ENCODE data around the gene UST. TPM values are rescaled to one million over a fixed set of nuclear protein-coding genes. Genes with fewer than 3 reads are reported as not detected.

Gene UST
- total RNA-seq, 1 experiment from 2014 or later = 32.1 TPM

DNA sequence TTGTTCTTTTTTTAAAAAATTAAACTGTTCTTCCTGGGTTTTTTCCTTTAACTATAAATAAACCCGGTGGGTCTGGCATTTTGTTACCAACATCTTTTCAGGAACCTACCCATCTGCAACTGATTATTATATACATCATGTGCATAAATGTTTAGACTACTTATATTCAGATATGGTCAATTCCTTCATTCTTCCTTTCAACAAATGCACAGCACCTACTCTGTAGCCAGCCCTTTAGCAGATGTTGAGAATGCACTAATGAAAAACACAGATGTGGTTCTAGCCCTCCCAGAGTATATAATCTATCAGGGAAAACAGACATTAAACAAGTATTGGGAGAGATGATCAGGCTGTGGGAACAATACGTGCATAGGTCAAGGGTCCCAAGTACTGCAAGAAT, 237.1 kb downstream of the UST start:
- DNase-seq (ENCODE audit: low spot score) (no peak), ATAC-seq (no peak)
- TF ChIP-seq GTF2I (CRISPR knock-in tag; conservative IDR thresholded peaks at IDR 0.05) = no peak
- TF ChIP-seq, protein P1, sequence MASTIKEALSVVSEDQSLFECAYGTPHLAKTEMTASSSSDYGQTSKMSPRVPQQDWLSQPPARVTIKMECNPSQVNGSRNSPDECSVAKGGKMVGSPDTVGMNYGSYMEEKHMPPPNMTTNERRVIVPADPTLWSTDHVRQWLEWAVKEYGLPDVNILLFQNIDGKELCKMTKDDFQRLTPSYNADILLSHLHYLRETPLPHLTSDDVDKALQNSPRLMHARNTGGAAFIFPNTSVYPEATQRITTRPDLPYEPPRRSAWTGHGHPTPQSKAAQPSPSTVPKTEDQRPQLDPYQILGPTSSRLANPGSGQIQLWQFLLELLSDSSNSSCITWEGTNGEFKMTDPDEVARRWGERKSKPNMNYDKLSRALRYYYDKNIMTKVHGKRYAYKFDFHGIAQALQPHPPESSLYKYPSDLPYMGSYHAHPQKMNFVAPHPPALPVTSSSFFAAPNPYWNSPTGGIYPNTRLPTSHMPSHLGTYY (CRISPR knock-in tag; IDR thresholded peaks at IDR 0.05) = no peak
- no peak for TF ChIP-seq JUN (CRISPR knock-in tag; IDR thresholded peaks at IDR 0.05)
- TF ChIP-seq, protein P2, sequence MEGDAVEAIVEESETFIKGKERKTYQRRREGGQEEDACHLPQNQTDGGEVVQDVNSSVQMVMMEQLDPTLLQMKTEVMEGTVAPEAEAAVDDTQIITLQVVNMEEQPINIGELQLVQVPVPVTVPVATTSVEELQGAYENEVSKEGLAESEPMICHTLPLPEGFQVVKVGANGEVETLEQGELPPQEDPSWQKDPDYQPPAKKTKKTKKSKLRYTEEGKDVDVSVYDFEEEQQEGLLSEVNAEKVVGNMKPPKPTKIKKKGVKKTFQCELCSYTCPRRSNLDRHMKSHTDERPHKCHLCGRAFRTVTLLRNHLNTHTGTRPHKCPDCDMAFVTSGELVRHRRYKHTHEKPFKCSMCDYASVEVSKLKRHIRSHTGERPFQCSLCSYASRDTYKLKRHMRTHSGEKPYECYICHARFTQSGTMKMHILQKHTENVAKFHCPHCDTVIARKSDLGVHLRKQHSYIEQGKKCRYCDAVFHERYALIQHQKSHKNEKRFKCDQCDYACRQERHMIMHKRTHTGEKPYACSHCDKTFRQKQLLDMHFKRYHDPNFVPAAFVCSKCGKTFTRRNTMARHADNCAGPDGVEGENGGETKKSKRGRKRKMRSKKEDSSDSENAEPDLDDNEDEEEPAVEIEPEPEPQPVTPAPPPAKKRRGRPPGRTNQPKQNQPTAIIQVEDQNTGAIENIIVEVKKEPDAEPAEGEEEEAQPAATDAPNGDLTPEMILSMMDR (IDR thresholded peaks at IDR 0.05) = no peak
- TF ChIP-seq, protein P3, sequence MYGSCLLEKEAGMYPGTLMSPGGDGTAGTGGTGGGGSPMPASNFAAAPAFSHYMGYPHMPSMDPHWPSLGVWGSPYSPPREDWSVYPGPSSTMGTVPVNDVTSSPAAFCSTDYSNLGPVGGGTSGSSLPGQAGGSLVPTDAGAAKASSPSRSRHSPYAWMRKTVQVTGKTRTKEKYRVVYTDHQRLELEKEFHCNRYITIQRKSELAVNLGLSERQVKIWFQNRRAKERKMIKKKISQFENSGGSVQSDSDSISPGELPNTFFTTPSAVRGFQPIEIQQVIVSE (CRISPR knock-in tag; IDR thresholded peaks at IDR 0.05; ENCODE audit: borderline replicate concordance) = no peak
- TF ChIP-seq, protein P4, sequence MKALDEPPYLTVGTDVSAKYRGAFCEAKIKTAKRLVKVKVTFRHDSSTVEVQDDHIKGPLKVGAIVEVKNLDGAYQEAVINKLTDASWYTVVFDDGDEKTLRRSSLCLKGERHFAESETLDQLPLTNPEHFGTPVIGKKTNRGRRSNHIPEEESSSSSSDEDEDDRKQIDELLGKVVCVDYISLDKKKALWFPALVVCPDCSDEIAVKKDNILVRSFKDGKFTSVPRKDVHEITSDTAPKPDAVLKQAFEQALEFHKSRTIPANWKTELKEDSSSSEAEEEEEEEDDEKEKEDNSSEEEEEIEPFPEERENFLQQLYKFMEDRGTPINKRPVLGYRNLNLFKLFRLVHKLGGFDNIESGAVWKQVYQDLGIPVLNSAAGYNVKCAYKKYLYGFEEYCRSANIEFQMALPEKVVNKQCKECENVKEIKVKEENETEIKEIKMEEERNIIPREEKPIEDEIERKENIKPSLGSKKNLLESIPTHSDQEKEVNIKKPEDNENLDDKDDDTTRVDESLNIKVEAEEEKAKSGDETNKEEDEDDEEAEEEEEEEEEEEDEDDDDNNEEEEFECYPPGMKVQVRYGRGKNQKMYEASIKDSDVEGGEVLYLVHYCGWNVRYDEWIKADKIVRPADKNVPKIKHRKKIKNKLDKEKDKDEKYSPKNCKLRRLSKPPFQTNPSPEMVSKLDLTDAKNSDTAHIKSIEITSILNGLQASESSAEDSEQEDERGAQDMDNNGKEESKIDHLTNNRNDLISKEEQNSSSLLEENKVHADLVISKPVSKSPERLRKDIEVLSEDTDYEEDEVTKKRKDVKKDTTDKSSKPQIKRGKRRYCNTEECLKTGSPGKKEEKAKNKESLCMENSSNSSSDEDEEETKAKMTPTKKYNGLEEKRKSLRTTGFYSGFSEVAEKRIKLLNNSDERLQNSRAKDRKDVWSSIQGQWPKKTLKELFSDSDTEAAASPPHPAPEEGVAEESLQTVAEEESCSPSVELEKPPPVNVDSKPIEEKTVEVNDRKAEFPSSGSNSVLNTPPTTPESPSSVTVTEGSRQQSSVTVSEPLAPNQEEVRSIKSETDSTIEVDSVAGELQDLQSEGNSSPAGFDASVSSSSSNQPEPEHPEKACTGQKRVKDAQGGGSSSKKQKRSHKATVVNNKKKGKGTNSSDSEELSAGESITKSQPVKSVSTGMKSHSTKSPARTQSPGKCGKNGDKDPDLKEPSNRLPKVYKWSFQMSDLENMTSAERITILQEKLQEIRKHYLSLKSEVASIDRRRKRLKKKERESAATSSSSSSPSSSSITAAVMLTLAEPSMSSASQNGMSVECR (CRISPR knock-in tag; IDR thresholded peaks at IDR 0.05; ENCODE audit: borderline replicate concordance) = no peak
- no peak for TF ChIP-seq CREM (CRISPR knock-in tag; IDR thresholded peaks at IDR 0.05)
- no peak for TF ChIP-seq JAZF1 (CRISPR knock-in tag; IDR thresholded peaks at IDR 0.05)
- no peak for TF ChIP-seq SMAD4 (CRISPR knock-in tag; IDR thresholded peaks at IDR 0.05)
- TF ChIP-seq, protein P5, sequence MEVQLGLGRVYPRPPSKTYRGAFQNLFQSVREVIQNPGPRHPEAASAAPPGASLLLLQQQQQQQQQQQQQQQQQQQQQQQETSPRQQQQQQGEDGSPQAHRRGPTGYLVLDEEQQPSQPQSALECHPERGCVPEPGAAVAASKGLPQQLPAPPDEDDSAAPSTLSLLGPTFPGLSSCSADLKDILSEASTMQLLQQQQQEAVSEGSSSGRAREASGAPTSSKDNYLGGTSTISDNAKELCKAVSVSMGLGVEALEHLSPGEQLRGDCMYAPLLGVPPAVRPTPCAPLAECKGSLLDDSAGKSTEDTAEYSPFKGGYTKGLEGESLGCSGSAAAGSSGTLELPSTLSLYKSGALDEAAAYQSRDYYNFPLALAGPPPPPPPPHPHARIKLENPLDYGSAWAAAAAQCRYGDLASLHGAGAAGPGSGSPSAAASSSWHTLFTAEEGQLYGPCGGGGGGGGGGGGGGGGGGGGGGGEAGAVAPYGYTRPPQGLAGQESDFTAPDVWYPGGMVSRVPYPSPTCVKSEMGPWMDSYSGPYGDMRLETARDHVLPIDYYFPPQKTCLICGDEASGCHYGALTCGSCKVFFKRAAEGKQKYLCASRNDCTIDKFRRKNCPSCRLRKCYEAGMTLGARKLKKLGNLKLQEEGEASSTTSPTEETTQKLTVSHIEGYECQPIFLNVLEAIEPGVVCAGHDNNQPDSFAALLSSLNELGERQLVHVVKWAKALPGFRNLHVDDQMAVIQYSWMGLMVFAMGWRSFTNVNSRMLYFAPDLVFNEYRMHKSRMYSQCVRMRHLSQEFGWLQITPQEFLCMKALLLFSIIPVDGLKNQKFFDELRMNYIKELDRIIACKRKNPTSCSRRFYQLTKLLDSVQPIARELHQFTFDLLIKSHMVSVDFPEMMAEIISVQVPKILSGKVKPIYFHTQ (CRISPR knock-in tag; IDR thresholded peaks at IDR 0.05) = no peak
- TF ChIP-seq, protein P6, sequence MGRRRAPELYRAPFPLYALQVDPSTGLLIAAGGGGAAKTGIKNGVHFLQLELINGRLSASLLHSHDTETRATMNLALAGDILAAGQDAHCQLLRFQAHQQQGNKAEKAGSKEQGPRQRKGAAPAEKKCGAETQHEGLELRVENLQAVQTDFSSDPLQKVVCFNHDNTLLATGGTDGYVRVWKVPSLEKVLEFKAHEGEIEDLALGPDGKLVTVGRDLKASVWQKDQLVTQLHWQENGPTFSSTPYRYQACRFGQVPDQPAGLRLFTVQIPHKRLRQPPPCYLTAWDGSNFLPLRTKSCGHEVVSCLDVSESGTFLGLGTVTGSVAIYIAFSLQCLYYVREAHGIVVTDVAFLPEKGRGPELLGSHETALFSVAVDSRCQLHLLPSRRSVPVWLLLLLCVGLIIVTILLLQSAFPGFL (CRISPR knock-in tag; IDR thresholded peaks at IDR 0.05; ENCODE audit: borderline replicate concordance) = no peak
- no peak for TF ChIP-seq ZNF121 (CRISPR knock-in tag; IDR thresholded peaks at IDR 0.05)
- TF ChIP-seq CREB1 (CRISPR knock-in tag; IDR thresholded peaks at IDR 0.05) = no peak
- Mint-ChIP-seq H3K36me3 (peaks cover 28% of the 10 kb centered on the region), H3K4me3 (no peak overlapping the region), H3K27me3 (ENCODE audit: low read depth) (no peaks in the 10 kb centered on the region), H3K4me1 (peaks cover 62% of the 10 kb centered on the region), H3K9me3 (no peaks in the 10 kb centered on the region), H3K27ac (no peak overlapping the region)
- ChIA-PET CTCF (no interaction called here), POLR2A (no interaction called here)

DNA sequence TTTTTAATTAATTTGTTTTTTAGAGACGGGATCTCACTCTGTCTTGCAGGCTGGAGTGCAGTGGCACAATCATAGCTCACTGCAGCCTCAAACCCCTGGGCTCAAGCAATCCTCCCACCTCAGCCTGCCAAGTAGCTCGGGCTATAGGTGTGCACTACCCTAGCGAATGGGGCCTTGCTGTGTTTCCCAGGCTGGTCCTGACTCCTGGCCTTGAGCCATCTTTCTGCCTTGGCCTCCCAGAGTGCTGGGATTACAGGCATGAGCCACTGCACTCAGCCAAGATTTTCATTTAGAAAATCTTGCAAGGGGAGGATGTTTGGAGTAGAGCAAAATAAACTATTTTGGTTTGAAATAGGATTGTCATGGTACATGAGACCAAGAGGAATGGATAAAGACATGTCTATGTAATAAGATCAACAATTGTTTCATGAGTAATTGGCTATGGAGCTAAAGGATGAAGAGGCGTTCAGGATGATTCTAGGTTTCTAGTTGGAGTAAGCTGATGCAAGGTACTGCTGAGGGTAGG, 237.8 kb downstream of the UST start:
- Mint-ChIP-seq H3K27me3 (ENCODE audit: low read depth) (no peaks in the 10 kb centered on the region), H3K36me3 (peaks cover 28% of the 10 kb centered on the region), H3K4me3 (no peak overlapping the region), H3K9me3 (no peaks in the 10 kb centered on the region), H3K4me1 (peaks cover 62% of the 10 kb centered on the region), H3K27ac (no peak overlapping the region)
- no peak for DNase-seq (ENCODE audit: low spot score)
- POLR2A ChIA-PET = no interaction called here
- no peak for ATAC-seq
- CTCF ChIA-PET = no interaction called here
- TF ChIP-seq RELA (CRISPR knock-in tag; IDR thresholded peaks at IDR 0.05; ENCODE audit: borderline replicate concordance) (no peak), ZNF121 (CRISPR knock-in tag; IDR thresholded peaks at IDR 0.05) (no peak), TEAD1 (CRISPR knock-in tag; IDR thresholded peaks at IDR 0.05) (no peak), SP1 (CRISPR knock-in tag; conservative IDR thresholded peaks at IDR 0.05) (no peak)
- TF ChIP-seq, protein P7, sequence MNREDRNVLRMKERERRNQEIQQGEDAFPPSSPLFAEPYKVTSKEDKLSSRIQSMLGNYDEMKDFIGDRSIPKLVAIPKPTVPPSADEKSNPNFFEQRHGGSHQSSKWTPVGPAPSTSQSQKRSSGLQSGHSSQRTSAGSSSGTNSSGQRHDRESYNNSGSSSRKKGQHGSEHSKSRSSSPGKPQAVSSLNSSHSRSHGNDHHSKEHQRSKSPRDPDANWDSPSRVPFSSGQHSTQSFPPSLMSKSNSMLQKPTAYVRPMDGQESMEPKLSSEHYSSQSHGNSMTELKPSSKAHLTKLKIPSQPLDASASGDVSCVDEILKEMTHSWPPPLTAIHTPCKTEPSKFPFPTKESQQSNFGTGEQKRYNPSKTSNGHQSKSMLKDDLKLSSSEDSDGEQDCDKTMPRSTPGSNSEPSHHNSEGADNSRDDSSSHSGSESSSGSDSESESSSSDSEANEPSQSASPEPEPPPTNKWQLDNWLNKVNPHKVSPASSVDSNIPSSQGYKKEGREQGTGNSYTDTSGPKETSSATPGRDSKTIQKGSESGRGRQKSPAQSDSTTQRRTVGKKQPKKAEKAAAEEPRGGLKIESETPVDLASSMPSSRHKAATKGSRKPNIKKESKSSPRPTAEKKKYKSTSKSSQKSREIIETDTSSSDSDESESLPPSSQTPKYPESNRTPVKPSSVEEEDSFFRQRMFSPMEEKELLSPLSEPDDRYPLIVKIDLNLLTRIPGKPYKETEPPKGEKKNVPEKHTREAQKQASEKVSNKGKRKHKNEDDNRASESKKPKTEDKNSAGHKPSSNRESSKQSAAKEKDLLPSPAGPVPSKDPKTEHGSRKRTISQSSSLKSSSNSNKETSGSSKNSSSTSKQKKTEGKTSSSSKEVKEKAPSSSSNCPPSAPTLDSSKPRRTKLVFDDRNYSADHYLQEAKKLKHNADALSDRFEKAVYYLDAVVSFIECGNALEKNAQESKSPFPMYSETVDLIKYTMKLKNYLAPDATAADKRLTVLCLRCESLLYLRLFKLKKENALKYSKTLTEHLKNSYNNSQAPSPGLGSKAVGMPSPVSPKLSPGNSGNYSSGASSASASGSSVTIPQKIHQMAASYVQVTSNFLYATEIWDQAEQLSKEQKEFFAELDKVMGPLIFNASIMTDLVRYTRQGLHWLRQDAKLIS (CRISPR knock-in tag; IDR thresholded peaks at IDR 0.05; ENCODE audit: borderline replicate concordance) = no peak
- TF ChIP-seq, protein P8, sequence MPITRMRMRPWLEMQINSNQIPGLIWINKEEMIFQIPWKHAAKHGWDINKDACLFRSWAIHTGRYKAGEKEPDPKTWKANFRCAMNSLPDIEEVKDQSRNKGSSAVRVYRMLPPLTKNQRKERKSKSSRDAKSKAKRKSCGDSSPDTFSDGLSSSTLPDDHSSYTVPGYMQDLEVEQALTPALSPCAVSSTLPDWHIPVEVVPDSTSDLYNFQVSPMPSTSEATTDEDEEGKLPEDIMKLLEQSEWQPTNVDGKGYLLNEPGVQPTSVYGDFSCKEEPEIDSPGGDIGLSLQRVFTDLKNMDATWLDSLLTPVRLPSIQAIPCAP (CRISPR knock-in tag; IDR thresholded peaks at IDR 0.05) = no peak

Data from WTC11 (cell line).